Activated CD4-positive, alpha-beta T cell treated with anti-CD3 and anti-CD28 coated beads, Interleukin-10, Interleukin-2, amounts not matched to agents 100 ng/mL and 50 ng/mL, durations not matched to agents 16 hours and 8 hours (primary cell): ENCODE data around the gene AMN1.
"Not testable (repeated sequence)": the region's sequence is repeated elsewhere in the genome, so short reads cannot be mapped to it uniquely, and the experiment has no call there.

Experiments used
- DNase-seq: peaks from one replicate; pipeline ENCODE4 v3.0.0-alpha.2; 2020

AMN1 gene

GRCh38 chr12:31728917-31729640 lies at the start of gene AMN1:
AMN1 (minus strand) TSS chr12:31729021; CDS start chr12:31729008, 13 bp downstream.
- peak; percentile 99 for DNase-seq

- no peak for DNase-seq
These were observed 45.0 kb upstream of the AMN1 start for GRCh38 chr12:31773867-31774266.

- peak; percentile 8 for DNase-seq
These were observed 44.5 kb upstream of the AMN1 start for GRCh38 chr12:31773223-31773750.

- DNase-seq, result no peak
These were observed 43.9 kb upstream of the AMN1 start for GRCh38 chr12:31772685-31773222.

GRCh38 chr12:31772186-31772585 lies 43.4 kb upstream of the AMN1 start:
- no peak for DNase-seq

GRCh38 chr12:31768046-31768445 lies 39.2 kb upstream of the AMN1 start:
- no peak for DNase-seq

- DNase-seq, result no peak
These were observed 37.1 kb upstream of the AMN1 start for GRCh38 chr12:31765931-31766330.

GRCh38 chr12:31759632-31760459 lies 31.0 kb upstream of the AMN1 start:
- no peak for DNase-seq

GRCh38 chr12:31758297-31758696 lies 29.5 kb upstream of the AMN1 start:
- DNase-seq, result peak; percentile 27

GRCh38 chr12:31756977-31757420 lies 28.2 kb upstream of the AMN1 start:
- no peak for DNase-seq

- DNase-seq, result peak; percentile 44
These were observed 23.6 kb upstream of the AMN1 start for GRCh38 chr12:31752450-31752849.

- no peak for DNase-seq
These were observed 22.3 kb upstream of the AMN1 start for GRCh38 chr12:31751085-31751484.

GRCh38 chr12:31750747-31751039 lies 21.9 kb upstream of the AMN1 start:
- no peak for DNase-seq

GRCh38 chr12:31749024-31749704 lies 20.3 kb upstream of the AMN1 start:
- peak; percentile 96 for DNase-seq

GRCh38 chr12:31745242-31745641 lies 16.4 kb upstream of the AMN1 start:
- no peak for DNase-seq

GRCh38 chr12:31744363-31744762 lies 15.5 kb upstream of the AMN1 start:
- not testable (repeated sequence) for DNase-seq

- DNase-seq, result no peak
These were observed 14.1 kb upstream of the AMN1 start for GRCh38 chr12:31742891-31743290.

GRCh38 chr12:31740628-31741027 lies 11.8 kb upstream of the AMN1 start:
- DNase-seq, result no peak

GRCh38 chr12:31737763-31738162 lies 8.9 kb upstream of the AMN1 start:
- peak; percentile 36 for DNase-seq

- no peak for DNase-seq
These were observed 8.5 kb upstream of the AMN1 start for GRCh38 chr12:31737345-31737744.

- peak; percentile 78 for DNase-seq
These were observed 7.7 kb upstream of the AMN1 start for GRCh38 chr12:31736472-31736871.

- DNase-seq, result peak; percentile 78
These were observed 5.0 kb upstream of the AMN1 start for GRCh38 chr12:31733549-31734432.
